Measurements from ENCODE around the gene KDM4D. TPM values are rescaled to one million over a fixed set of nuclear protein-coding genes. Genes with fewer than 3 reads are reported as not detected.
"Not testable (repeated sequence)": the region's sequence is repeated elsewhere in the genome, so short reads cannot be mapped to it uniquely, and the experiment has no call there.

KDM4D gene
- polyA plus RNA-seq, 12 donors: 1.0 to 1.7 (median 1.4) TPM; not detected in 2

- DNase-seq: not testable (repeated sequence)
These were observed 52.1 kb downstream of the KDM4D start for GRCh38 chr11:95025594-95025993.

- DNase-seq: no peak
These were observed 54.8 kb downstream of the KDM4D start for GRCh38 chr11:95028357-95028756.

- DNase-seq: no peak
These were observed 59.5 kb downstream of the KDM4D start for GRCh38 chr11:95033051-95033450.

- no peak for DNase-seq
These were observed 61.8 kb downstream of the KDM4D start for GRCh38 chr11:95035316-95035715.

GRCh38 chr11:95037356-95038035, 64.0 kb downstream of the KDM4D start:
- DNase-seq: peak; percentile 9

- no peak for DNase-seq
These were observed 68.7 kb downstream of the KDM4D start for GRCh38 chr11:95042239-95042638.

- no peak for DNase-seq
These were observed 69.4 kb downstream of the KDM4D start for GRCh38 chr11:95042906-95043305.

GRCh38 chr11:95044010-95044409, 70.5 kb downstream of the KDM4D start:
- no peak for DNase-seq

GRCh38 chr11:95045812-95046211, 72.3 kb downstream of the KDM4D start:
- no peak for DNase-seq

Other genes starting within 250 kb of the KDM4D start
- 10 to 100 TPM in 11 of 12 donors, not detected in 1; 36.9 to 73.0 (median 56.7) TPM for gene AMOTL1, start 205.4 kb upstream of the KDM4D start, polyA plus RNA-seq (ENCODE audit: insufficient read length in 12 of 12)
- 10 to 100 TPM in 11 of 12 donors, not detected in 1; 68.1 to 97.8 (median 89.9) TPM for gene CWC15, start 153 bp upstream of the KDM4D start, polyA plus RNA-seq (ENCODE audit: insufficient read length in 12 of 12)
- gene KDM4E, start 51.5 kb downstream of the KDM4D start, polyA plus RNA-seq (ENCODE audit: insufficient read length in 12 of 12): under 1 TPM in 10 of 12 donors, not detected in 2; 0.08 to 0.52 (median 0.16) TPM
- not detected for gene KDM4F, start 75.7 kb downstream of the KDM4D start, polyA plus RNA-seq (ENCODE audit: insufficient read length in 12 of 12)
- gene SRSF8, start 93.2 kb downstream of the KDM4D start, polyA plus RNA-seq (ENCODE audit: insufficient read length in 12 of 12): 100 to 1,000 TPM in 1 of 12 donors, 10 to 100 TPM in 11; 32.3 to 105 (median 50.9) TPM
- 10 to 100 TPM in 11 of 12 donors, not detected in 1; 38.5 to 96.2 (median 68.8) TPM for gene ENDOD1, start 116.1 kb downstream of the KDM4D start, polyA plus RNA-seq (ENCODE audit: insufficient read length in 12 of 12)